GM10266 (cell line): ENCODE measurements around the gene MOSMO.

Experiments used
- DNase-seq: peaks from one replicate; pipeline ENCODE4 v3.0.0; 2012; ENCODE audit errors: extremely low spot score
- TF ChIP-seq, protein P1 (sequence below): IDR thresholded peaks from 2 replicates; pipeline ENCODE4 v1.5.1; 2012; ENCODE audit warnings: mild to moderate bottlenecking, low read depth; ENCODE audit not compliant: control insufficient read depth, insufficient read depth; ENCODE audit errors: missing control alignments

Gene MOSMO

DNA sequence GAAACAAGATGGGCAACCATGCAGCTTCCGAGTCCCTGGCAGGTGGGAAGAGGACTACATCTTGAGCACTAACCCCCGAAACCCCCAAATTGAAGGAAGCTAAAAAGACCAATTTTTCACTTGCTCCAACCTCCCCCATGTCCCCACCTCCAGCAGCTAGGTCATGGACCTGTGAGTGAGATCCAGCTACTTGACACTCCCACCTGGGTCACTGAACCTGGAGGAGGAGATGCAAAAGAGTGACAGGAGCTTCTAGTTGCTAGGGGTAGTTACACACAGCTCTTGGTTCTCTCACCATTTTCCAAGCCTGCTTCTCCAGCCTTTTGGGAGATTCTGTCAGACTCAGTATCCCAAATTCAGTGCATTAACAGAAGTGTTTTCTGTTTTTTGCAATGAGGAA is 18.2 kb upstream of the MOSMO start:
- TF ChIP-seq, protein P1, sequence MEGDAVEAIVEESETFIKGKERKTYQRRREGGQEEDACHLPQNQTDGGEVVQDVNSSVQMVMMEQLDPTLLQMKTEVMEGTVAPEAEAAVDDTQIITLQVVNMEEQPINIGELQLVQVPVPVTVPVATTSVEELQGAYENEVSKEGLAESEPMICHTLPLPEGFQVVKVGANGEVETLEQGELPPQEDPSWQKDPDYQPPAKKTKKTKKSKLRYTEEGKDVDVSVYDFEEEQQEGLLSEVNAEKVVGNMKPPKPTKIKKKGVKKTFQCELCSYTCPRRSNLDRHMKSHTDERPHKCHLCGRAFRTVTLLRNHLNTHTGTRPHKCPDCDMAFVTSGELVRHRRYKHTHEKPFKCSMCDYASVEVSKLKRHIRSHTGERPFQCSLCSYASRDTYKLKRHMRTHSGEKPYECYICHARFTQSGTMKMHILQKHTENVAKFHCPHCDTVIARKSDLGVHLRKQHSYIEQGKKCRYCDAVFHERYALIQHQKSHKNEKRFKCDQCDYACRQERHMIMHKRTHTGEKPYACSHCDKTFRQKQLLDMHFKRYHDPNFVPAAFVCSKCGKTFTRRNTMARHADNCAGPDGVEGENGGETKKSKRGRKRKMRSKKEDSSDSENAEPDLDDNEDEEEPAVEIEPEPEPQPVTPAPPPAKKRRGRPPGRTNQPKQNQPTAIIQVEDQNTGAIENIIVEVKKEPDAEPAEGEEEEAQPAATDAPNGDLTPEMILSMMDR: no peak
- no peak for DNase-seq

DNA sequence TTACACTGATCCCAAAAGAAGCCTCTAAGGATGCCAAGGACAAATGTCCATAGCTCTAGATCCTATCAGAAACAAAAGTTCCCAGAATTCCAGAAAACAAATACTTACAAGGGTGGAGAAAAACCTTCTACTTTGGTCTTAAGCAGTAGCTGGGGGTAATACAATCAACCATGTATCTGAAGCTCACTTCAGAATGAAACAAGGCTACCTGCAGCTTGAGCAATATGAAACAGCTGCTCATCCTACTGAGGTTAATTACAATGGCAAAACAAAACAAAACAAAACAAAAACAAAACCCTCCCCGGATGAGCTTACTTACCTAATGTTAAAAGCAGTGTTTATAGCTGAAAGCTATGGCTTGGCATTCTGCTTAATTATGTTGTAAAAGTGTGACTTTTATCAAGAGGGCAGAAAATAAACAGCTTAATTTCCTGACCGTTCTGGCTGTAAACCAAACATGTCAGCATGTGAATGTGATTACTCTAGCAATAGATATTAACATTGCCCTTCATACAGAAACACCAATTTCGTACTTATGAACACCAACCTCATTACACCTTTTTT is 17.4 kb upstream of the MOSMO start:
- DNase-seq: no peak
- TF ChIP-seq, protein P1: no peak

DNA sequence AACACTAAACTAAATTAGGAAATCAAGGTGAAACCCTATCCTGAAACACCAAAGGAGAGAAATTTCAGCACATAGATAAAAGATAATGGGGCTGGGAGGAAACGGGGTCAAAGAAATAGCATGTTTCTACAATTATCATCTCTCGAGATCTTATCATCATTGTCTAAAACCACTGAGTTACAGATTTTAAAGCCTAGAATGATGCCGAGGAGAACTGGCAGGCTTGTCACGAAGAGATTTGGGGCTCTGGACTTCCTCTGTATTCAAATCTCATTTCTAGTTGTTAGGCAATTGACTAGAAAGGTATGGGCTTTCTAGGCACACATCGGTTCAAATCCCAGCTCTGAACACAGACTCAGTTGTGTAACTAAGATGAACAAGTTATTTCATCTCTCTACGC is 16.3 kb upstream of the MOSMO start:
- no peak for DNase-seq
- TF ChIP-seq, protein P1: no peak

DNA sequence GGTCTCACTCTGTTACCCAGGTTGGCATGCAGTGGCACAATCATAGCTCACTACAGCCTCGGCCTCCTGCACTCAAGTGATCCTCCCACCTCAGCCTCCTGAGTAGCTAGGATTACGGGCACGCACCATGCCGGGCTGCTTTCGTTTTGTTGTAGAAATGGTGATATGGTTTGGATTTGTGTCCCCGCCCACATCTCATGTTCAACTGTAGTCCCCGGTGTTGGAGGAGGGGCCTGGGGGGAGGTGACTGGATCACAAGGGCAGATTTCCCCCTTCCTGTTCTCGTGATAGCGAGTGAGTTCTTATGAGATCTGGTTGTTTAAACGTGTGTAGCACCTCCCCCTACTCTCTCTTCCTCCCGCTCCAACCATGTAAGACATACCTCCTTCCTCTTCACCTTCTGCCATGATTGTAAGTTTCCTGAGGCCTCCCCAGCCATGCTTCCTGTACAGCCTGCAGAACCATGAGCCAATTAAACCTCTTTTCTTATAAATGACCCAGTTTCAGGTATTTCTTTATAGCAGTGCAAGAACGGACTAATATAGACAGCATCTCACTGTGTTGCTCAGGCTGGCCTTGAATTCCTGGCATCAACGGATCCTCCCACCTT is 12.9 kb upstream of the MOSMO start:
- DNase-seq: no peak
- TF ChIP-seq, protein P1: no peak

DNA sequence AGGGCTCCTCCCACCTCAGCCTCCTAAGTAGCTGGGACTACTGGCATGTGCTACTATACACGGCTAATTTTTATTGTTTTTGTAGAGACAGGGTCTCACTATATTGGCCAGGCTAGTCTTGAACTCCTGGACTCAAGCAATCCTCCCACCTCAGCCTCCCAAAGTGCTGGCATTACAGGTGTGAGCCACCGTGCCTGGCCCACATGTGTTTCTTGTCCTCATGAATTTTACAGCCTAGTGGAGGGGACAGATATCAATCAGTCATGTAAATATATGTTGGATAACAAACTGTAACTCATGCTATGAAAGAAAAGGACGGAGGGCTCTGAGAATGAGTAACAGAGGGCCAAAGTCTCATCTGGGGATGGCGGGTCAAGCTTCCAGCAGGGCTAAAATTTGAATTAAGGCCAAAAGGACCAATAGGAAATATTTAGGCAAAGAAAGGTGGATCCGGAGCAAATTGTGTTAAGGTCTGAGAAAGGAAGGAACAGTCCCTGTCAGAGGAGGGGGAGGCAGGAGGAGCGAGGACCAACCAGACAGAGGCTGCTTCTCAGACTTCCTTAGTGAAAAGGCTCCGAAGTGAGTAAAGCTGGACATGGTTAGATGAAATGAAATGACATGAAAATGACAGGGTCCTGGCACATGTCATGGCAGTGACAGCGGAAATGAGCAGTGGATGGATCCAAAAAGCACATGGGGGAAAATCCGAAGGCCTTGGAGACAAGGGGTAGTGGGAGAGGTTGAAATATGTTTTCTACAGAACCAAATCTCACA is 10.8 kb upstream of the MOSMO start:
- TF ChIP-seq, protein P1: no peak
- no peak for DNase-seq

DNA sequence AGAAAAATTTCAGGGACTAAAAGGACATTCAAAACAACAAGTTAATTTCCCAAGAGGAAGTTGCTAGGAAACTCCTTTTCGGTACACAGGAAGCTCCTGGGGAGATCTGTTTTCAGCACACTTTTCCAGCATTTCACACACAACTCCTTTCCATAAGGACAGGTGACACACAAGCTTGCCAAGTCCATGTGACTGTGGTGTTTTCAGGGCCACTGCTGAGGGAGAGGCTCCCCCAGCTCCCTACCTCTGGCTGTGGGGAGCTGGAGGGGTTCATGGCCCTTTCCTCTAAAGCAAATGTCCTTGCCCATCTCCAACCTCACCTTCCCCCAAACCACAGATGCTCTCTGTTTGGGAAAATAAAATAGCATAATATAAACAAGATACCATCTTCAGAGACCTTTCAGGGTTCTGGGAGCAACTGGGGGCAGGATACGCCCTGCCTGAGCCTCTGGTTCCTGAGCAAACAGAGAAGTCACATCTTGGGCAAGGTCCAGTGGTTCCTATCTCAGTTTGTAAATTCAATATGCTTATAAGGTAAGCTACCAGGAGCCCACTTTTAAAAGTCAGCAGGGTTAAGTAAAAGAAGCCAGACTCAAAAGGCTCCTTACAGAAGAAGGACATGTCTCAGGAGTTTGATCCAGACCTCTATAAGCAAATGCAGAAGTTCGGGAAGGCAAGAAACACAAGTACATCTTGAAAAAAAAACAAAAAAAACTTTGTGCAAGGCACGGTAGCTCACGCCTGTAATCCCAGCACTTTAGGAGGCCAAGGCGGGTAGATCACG is 10.0 kb upstream of the MOSMO start:
- TF ChIP-seq, protein P1: no peak

More for the DNA sequence above, 10.0 kb upstream of the MOSMO start:
- no peak for DNase-seq
